Adrenal gland (tissue), 5 donors: ENCODE results near the gene UBASH3B.

Experiments used
- POLR2A ChIP-seq, 2 donors: fragments of 450-650 bp; IDR thresholded peaks; one replicate each; pipeline ENCODE4 v1.6.1; 2017; ENCODE audit warnings: antibody characterized with exemption in 2 of 2, mild to moderate bottlenecking in 2 of 2, moderate library complexity in 1 of 2
- TF ChIP-seq, protein P1 (sequence below), 6 experiments: fragments of 450-650 bp in 4 of 6; fragments of 200-600 bp in 2 of 6; sonication (generic) in 1 of 6; IDR thresholded peaks; 1 replicate in 5 of 6; 2 replicates in 1 of 6; pipeline versions ENCODE4 v1.5.1 to v1.8.0; 2016 to 2021; ENCODE audit warnings: antibody characterized with exemption in 6 of 6, mild to moderate bottlenecking in 2 of 6, moderate library complexity in 1 of 6
- donor health status: DM: no; HTN: no; CAD: no.

DNA sequence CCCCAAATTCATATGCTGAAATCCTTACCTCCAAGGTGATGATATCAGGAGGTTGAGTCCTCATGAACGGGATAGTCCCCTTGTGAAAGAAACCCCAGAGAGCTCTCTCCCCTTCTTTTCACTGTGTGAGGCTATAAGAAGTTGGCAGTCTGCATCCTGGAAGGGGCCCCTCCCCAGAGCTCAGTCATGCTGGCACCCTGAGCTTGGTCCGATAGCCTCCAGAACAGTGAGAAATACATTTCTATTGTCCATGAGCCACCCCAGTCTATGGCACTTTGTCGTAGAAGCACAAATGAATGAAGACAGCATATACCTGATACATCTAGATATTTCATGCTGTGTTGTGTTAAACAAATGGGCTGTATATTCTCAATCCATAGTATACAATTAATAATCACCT lies 101.7 kb downstream of the UBASH3B start:
- TF ChIP-seq, protein P1, sequence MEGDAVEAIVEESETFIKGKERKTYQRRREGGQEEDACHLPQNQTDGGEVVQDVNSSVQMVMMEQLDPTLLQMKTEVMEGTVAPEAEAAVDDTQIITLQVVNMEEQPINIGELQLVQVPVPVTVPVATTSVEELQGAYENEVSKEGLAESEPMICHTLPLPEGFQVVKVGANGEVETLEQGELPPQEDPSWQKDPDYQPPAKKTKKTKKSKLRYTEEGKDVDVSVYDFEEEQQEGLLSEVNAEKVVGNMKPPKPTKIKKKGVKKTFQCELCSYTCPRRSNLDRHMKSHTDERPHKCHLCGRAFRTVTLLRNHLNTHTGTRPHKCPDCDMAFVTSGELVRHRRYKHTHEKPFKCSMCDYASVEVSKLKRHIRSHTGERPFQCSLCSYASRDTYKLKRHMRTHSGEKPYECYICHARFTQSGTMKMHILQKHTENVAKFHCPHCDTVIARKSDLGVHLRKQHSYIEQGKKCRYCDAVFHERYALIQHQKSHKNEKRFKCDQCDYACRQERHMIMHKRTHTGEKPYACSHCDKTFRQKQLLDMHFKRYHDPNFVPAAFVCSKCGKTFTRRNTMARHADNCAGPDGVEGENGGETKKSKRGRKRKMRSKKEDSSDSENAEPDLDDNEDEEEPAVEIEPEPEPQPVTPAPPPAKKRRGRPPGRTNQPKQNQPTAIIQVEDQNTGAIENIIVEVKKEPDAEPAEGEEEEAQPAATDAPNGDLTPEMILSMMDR (IDR thresholded peaks at IDR 0.05), result no peak
- TF ChIP-seq POLR2A (IDR thresholded peaks at IDR 0.05), result no peak
